Stimulated activated effector memory CD8-positive, alpha-beta T cell treated with anti-CD3 and anti-CD28 coated beads, Interleukin-12 subunit alpha, Interleukin-12 subunit beta, amount 100 ng/mL, for 72 hours (primary cell): ENCODE data around the gene SPAG7.
A peak's percentile ranks its signal among the peaks of the same experiment; 100 is the strongest.

ENCODE experiments used
- ATAC-seq: fragments of 150-1000 bp; cut with Tn5 transposase; 2 replicates; pipeline ENCODE4 v1.10.0; 2021
- DNase-seq, 2 donors: peaks; one replicate each; pipeline ENCODE4 v3.0.0; 2021 to 2022; ENCODE audit warnings: low spot score in 2 of 2
- H3K27ac Mint-ChIP-seq: one replicate; pipeline ENCODE4 v1.8.0; 2022; ENCODE audit warnings: mild to moderate bottlenecking, mixed read lengths
- H3K36me3 Mint-ChIP-seq: one replicate; pipeline ENCODE4 v1.8.0; 2022; ENCODE audit warnings: mild to moderate bottlenecking, mixed read lengths
- H3K4me1 Mint-ChIP-seq: one replicate; pipeline ENCODE4 v1.8.0; 2022; ENCODE audit warnings: mixed read lengths
- H3K4me3 Mint-ChIP-seq: one replicate; pipeline ENCODE4 v1.8.0; 2022; ENCODE audit warnings: mild to moderate bottlenecking, mixed read lengths
- H3K9me3 Mint-ChIP-seq: one replicate; pipeline ENCODE4 v1.8.0; 2022; ENCODE audit warnings: mixed read lengths

Gene SPAG7

GRCh38 chr17:4948166-4948930, 19.3 kb downstream of the SPAG7 start, which contains the start of gene PFN1:
TSS of gene PFN1 (minus strand) at chr17:4948530. CDS start at chr17:4948394, 136 bp downstream.
- peak; percentile 49 for ATAC-seq
- Mint-ChIP-seq H3K4me1 (peaks cover 61% of the 10 kb centered on the region), H3K9me3 (no peaks in the 10 kb centered on the region), H3K36me3 (peaks cover 65% of the 10 kb centered on the region), H3K27ac (peak within 1 kb of the TSS; percentile 99), H3K4me3 (peak within 1 kb of the TSS; percentile 93)
- DNase-seq, result peak; percentile 66 to 88

DNA sequence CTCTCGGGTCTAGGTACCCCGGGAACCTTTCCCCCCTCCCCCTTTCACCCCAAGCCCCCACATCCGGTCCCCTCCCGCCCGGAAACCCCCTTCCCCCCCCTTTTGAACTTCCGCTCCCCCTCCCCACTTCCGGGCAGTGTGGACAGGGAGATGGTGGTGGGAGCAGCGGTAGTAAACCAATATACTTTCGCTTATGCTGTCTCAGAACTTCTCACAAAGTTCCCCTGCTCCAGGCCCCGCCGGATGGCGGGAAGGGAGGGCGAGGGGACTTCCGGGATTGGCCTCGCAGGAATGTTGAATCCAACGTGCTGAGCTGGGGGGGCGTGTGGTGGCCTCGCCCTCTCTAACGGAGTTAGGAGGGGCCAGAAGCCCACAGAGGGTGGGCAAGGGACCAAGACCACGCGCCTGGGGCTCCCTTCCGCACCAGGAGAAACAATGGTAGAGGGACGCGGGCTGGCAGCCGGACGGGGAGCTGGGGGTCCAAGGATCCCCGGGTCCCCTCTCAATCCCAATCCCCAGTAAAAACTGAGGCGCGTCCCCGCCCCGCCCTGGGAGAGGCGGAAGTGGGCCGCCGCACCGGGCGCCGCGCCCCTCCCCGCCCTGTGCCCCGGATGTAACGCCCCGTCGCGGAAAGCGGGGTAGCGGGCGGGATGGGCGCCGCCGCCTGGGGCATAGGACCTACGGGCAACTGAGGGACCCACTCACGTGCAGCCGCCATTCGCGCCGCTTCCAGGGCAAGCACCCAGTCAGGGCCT, 20.0 kb downstream of the SPAG7 start:
- H3K36me3 Mint-ChIP-seq, result peaks cover 73% of the 10 kb centered on the region
- H3K27ac Mint-ChIP-seq, result peak overlapping the region; percentile 99
- ATAC-seq (peak; percentile 27), DNase-seq (peak; percentile 55 to 89)
- peaks cover 69% of the 10 kb centered on the region for H3K4me1 Mint-ChIP-seq
- H3K4me3 Mint-ChIP-seq, result peak overlapping the region; percentile 93
- no peaks in the 10 kb centered on the region for H3K9me3 Mint-ChIP-seq

GRCh38 chr17:4947010-4947410, 20.6 kb downstream of the SPAG7 start:
- ATAC-seq (no peak), DNase-seq (peak in 1 of 2 donors; percentile 34)
- Mint-ChIP-seq H3K4me3 (peak overlapping the region; percentile 93), H3K27ac (peak overlapping the region; percentile 99), H3K9me3 (no peaks in the 10 kb centered on the region), H3K4me1 (peaks cover 74% of the 10 kb centered on the region), H3K36me3 (peaks cover 78% of the 10 kb centered on the region)

DNA sequence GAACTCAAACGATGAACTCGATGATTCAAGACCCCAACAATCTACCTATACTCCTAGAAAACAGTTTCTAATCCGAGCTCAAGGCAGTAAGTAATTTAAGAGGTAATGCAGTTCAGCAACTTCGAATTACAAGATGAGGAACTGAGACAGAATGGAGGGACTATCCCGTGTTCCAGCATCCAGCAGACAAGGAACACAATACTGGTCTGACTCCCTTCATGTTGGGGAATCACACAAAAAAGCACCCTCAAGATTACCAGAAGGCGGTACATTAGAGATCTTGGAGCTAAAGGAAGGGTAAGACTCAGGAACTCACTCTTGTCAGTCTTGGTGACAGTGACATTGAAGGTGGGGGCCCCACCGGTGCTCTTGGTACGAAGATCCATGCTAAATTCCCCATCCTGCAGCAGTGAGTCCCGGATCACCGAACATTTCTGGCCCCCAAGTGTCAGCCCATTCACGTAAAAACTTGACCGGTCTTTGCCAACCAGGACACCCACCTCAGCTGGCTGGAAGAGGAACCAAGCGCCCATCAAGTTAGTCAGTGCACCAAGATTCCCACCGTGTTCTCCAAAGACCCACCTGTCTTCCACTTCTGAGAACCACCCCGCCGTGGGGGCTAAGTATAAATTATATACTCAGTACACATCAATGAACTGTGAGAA, 21.2 kb downstream of the SPAG7 start:
- H3K36me3 Mint-ChIP-seq, result peaks cover 84% of the 10 kb centered on the region

DNA sequence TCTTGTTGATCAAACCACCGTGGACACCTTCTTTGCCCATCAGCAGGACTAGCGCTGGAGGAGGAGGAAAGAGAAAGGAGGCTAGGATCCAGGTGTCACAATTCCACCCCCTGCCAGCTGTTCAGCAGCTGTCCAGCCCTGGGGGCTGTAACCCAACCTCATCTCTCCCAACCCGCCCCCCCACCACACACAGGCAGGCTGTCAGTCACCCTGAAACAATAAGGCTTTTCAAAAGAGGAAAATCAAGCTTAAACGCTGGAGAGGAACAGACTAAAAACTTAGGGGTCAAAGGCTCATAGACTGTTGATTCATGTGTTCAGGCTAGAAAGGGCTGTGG, 21.7 kb downstream of the SPAG7 start:
- ATAC-seq (no peak), DNase-seq (no peak)
- peak overlapping the region; percentile 99 for H3K27ac Mint-ChIP-seq
- H3K4me3 Mint-ChIP-seq, result peak overlapping the region; percentile 93
- H3K9me3 Mint-ChIP-seq, result no peaks in the 10 kb centered on the region
- H3K36me3 Mint-ChIP-seq, result peaks cover 89% of the 10 kb centered on the region
- peaks cover 75% of the 10 kb centered on the region for H3K4me1 Mint-ChIP-seq

More for the DNA sequence above, 21.2 kb downstream of the SPAG7 start:
- DNase-seq (peak in 1 of 2 donors; percentile 60), ATAC-seq (no peak)
- Mint-ChIP-seq H3K27ac (peak overlapping the region; percentile 99), H3K4me1 (peaks cover 75% of the 10 kb centered on the region), H3K9me3 (no peaks in the 10 kb centered on the region), H3K4me3 (peak overlapping the region; percentile 93)

- H3K4me1 Mint-ChIP-seq, result peaks cover 71% of the 10 kb centered on the region
- peak; percentile 71 to 91 for DNase-seq
- ATAC-seq, result peak; percentile 63
- H3K36me3 Mint-ChIP-seq, result peaks cover 90% of the 10 kb centered on the region
- H3K27ac Mint-ChIP-seq, result peak overlapping the region; percentile 99
- peak overlapping the region; percentile 93 for H3K4me3 Mint-ChIP-seq
- no peaks in the 10 kb centered on the region for H3K9me3 Mint-ChIP-seq
Measured at GRCh38 chr17:4945176-4945943, 22.3 kb downstream of the SPAG7 start.

DNA sequence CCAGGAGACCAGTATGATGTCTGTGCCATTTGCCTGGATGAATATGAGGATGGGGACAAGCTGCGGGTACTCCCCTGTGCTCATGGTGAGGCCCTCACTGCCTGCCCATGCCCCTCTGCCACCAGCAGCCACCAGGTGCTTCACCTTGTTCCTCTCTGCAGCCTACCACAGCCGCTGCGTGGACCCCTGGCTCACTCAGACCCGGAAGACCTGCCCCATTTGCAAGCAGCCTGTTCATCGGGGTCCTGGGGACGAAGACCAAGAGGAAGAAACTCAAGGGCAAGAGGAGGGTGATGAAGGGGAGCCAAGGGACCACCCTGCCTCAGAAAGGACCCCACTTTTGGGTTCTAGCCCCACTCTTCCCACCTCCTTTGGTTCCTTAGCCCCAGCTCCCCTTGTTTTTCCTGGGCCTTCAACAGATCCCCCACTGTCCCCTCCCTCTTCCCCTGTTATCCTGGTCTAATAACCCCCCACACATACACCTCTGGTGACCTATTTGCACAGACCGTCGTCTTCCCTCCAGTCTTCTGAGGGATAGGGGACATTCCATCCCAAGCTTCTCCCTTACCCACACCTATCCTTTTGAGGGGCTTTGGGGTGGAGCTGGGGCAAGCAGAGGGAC, 23.0 kb downstream of the SPAG7 start:
- peak overlapping the region; percentile 99 for H3K27ac Mint-ChIP-seq
- no peak for ATAC-seq
- H3K36me3 Mint-ChIP-seq, result peaks cover 92% of the 10 kb centered on the region
- no peaks in the 10 kb centered on the region for H3K9me3 Mint-ChIP-seq
- peaks cover 68% of the 10 kb centered on the region for H3K4me1 Mint-ChIP-seq
- peak in 1 of 2 donors; percentile 79 for DNase-seq
- H3K4me3 Mint-ChIP-seq, result peak overlapping the region; percentile 93

DNA sequence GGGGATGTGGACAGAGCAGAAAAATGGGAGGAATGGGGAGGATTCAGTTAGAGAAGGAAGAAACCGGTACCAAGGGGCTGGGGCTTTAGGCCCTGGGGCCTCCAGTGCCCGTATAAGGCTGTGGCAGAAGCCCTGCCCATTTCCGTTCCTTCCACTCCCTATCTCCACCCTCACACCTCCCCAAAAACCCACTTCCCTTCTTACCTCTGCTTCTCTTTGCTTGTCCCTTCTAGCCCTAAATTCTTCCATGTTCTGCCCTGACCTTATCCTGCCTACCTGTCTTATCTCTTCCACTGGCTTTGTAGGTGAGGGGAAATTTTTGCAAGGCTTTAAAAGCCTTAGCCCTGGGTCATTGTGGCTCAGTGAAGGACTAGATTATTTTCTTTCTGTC, 23.5 kb downstream of the SPAG7 start:
- Mint-ChIP-seq H3K4me1 (peaks cover 68% of the 10 kb centered on the region), H3K36me3 (peaks cover 92% of the 10 kb centered on the region), H3K4me3 (peak overlapping the region; percentile 93), H3K9me3 (no peaks in the 10 kb centered on the region), H3K27ac (peak overlapping the region; percentile 99)
- ATAC-seq (peak; percentile 12), DNase-seq (no peak)

DNA sequence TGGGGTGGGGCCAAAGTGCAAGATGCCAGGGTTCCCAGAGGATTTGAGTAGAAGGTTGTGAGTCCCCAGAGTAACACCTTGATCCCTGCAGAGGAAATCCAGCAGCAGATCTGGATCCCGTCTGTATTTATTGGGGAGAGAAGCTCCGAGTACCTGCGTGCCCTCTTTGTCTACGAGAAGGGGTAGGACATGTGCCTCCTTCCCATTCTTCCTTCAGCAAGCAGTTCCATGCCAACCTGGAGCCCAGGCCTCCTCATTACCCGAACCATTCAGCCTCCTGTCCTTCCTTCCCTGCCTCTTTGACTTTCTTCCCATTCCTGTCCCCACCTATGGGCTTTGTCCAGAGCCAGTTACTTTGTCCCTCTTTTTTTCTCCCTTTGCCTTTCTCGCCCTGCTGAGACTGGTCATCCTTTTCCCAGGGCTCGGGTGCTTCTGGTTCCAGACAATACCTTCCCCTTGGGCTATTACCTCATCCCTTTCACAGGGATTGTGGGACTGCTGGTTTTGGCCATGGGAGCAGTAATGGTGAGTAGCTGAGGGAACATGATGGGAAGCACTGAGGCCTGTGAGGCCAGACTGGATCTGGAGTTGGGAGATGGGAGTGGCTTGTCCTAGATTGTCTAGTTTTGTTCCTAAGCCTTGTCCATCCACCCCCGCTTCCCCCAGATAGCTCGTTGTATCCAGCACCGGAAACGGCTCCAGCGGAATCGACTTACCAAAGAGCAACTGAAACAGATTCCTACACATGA, 24.7 kb downstream of the SPAG7 start:
- ATAC-seq (no peak), DNase-seq (no peak)
- peak overlapping the region; percentile 93 for H3K4me3 Mint-ChIP-seq
- H3K27ac Mint-ChIP-seq, result peak overlapping the region; percentile 99
- peaks cover 70% of the 10 kb centered on the region for H3K4me1 Mint-ChIP-seq
- peaks cover 91% of the 10 kb centered on the region for H3K36me3 Mint-ChIP-seq
- H3K9me3 Mint-ChIP-seq, result no peaks in the 10 kb centered on the region

- ATAC-seq, result no peak
- peak overlapping the region; percentile 99 for H3K27ac Mint-ChIP-seq
- peaks cover 88% of the 10 kb centered on the region for H3K36me3 Mint-ChIP-seq
- H3K9me3 Mint-ChIP-seq, result no peaks in the 10 kb centered on the region
- DNase-seq, result no peak
- peaks cover 73% of the 10 kb centered on the region for H3K4me1 Mint-ChIP-seq
- H3K4me3 Mint-ChIP-seq, result peak overlapping the region; percentile 93
Measured at GRCh38 chr17:4941319-4941610, 26.4 kb downstream of the SPAG7 start.

GRCh38 chr17:4940555-4941318, 26.9 kb downstream of the SPAG7 start:
- H3K36me3 Mint-ChIP-seq, result peaks cover 82% of the 10 kb centered on the region
- ATAC-seq (no peak), DNase-seq (peak in 1 of 2 donors; percentile 77)
- peaks cover 74% of the 10 kb centered on the region for H3K4me1 Mint-ChIP-seq
- no peaks in the 10 kb centered on the region for H3K9me3 Mint-ChIP-seq
- H3K4me3 Mint-ChIP-seq, result peak overlapping the region; percentile 93
- peak overlapping the region; percentile 99 for H3K27ac Mint-ChIP-seq

DNA sequence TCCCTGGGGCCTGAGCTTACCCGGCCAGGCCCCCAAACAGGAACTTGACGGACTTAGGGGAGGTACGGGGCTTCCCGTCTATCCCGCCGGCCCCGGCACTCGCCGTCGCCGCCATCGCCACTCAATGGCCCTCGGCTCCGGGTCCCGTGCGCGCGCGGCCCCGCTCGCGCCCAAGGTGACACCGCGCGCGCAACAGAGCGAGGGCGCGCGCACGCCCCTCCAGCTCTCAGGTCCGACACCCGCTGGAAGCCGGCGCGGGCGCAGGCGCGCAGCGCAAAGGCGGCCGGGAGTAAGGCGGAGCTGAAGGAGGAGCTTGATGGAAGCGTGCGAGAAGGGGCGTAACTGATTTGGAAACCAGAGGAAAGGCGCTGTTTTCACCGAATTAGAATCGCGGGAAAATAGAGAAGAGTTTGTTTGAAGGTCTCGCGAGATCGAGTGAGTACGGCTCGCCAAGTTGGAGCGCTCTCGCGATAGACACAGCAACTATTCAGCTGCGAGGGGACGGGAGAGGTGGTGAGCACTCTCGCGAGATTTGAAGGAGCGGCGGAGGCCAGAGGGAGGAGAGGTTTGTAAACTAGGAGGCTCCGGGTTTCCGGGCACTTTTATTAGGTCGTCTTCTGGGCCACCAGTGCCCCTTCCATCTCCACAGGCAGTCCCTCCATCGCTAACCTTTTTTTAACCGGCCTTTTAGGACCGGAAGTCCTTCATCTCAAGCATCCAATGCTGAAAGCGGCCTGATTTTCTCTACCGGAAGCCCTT, 27.6 kb downstream of the SPAG7 start, which contains the start of the genes RNF167 and SLC25A11:
Gene RNF167, plus strand, starts transcription at position 473 of the 759 bp plus-strand sequence. CDS start 642 bp downstream, outside the sequence.
Gene SLC25A11, minus strand, starts transcription at position 251 of the 759 bp plus-strand sequence. Its CDS starts 136 bp downstream, at position 115.
- Mint-ChIP-seq H3K36me3 (peaks cover 75% of the 10 kb centered on the region), H3K9me3 (no peaks in the 10 kb centered on the region), H3K27ac (peak within 1 kb of the TSS; percentile 99), H3K4me3 (peak within 1 kb of the TSS; percentile 93), H3K4me1 (peaks cover 70% of the 10 kb centered on the region)
- DNase-seq, result peak; percentile 85 to 97
- ATAC-seq, result peak; percentile 88

DNA sequence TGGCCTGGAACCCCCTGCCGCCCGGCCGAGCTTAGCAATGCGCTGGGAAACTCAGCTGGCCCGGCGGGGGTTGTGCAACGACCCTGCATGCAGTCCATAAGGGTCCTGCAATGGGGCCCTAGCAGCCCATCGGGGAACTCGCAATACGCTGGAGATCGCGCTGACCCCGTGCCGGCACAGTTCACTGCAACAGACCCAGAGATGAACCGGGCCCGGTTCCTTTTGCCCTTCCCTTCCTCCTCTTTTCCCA, 28.1 kb downstream of the SPAG7 start:
- Mint-ChIP-seq H3K36me3 (peaks cover 70% of the 10 kb centered on the region), H3K27ac (peak overlapping the region; percentile 99), H3K9me3 (no peaks in the 10 kb centered on the region), H3K4me1 (peaks cover 68% of the 10 kb centered on the region), H3K4me3 (peak overlapping the region; percentile 93)
- DNase-seq, result no peak
- ATAC-seq, result peak; percentile 2
